ENCODE measurements around the gene SPTLC2.

SPTLC2 gene

GRCh38 chr14:77622366-77622961 is 6.0 kb upstream of the SPTLC2 start:
- no peak for DNase-seq (ENCODE audit: low spot score)

GRCh38 chr14:77620222-77620870 is 3.9 kb upstream of the SPTLC2 start:
- DNase-seq (ENCODE audit: low spot score), result no peak

- DNase-seq (ENCODE audit: low spot score), result no peak
Measured at GRCh38 chr14:77618381-77618970, 2.0 kb upstream of the SPTLC2 start.

- no peak for DNase-seq (ENCODE audit: low spot score)
Measured at GRCh38 chr14:77616133-77616453, 344 bp downstream of the SPTLC2 start.

- DNase-seq (ENCODE audit: low spot score), result peak; percentile 53
Measured at GRCh38 chr14:77615361-77616132, 890 bp downstream of the SPTLC2 start.

- DNase-seq (ENCODE audit: low spot score), result no peak
Measured at GRCh38 chr14:77613201-77613600, 3.2 kb downstream of the SPTLC2 start.

- DNase-seq (ENCODE audit: low spot score), result peak; percentile 37
Measured at GRCh38 chr14:77612011-77612620, 4.3 kb downstream of the SPTLC2 start.

- no peak for DNase-seq (ENCODE audit: low spot score)
Measured at GRCh38 chr14:77610553-77610952, 5.9 kb downstream of the SPTLC2 start.

- DNase-seq (ENCODE audit: low spot score), result no peak
Measured at GRCh38 chr14:77609922-77610321, 6.5 kb downstream of the SPTLC2 start.

GRCh38 chr14:77607741-77608302 is 8.6 kb downstream of the SPTLC2 start:
- DNase-seq (ENCODE audit: low spot score), result peak; percentile 81

GRCh38 chr14:77605392-77605972 is 11.0 kb downstream of the SPTLC2 start:
- no peak for DNase-seq (ENCODE audit: low spot score)

GRCh38 chr14:77603654-77604255 is 12.7 kb downstream of the SPTLC2 start:
- no peak for DNase-seq (ENCODE audit: low spot score)

GRCh38 chr14:77603031-77603430 is 13.4 kb downstream of the SPTLC2 start:
- DNase-seq (ENCODE audit: low spot score), result no peak

- DNase-seq (ENCODE audit: low spot score), result no peak
Measured at GRCh38 chr14:77601846-77602619, 14.4 kb downstream of the SPTLC2 start.

GRCh38 chr14:77599889-77600288 is 16.5 kb downstream of the SPTLC2 start:
- no peak for DNase-seq (ENCODE audit: low spot score)

GRCh38 chr14:77598366-77599070 is 17.9 kb downstream of the SPTLC2 start:
- DNase-seq (ENCODE audit: low spot score), result no peak

GRCh38 chr14:77593501-77593961 is 22.9 kb downstream of the SPTLC2 start:
- no peak for DNase-seq (ENCODE audit: low spot score)

- no peak for DNase-seq (ENCODE audit: low spot score)
Measured at GRCh38 chr14:77590845-77591485, 25.5 kb downstream of the SPTLC2 start.

- DNase-seq (ENCODE audit: low spot score), result no peak
Measured at GRCh38 chr14:77589099-77589498, 27.3 kb downstream of the SPTLC2 start.
